ENCODE measurements around the gene HVCN1.
A peak's percentile ranks its signal among the peaks of the same experiment; 100 is the strongest.
"Not testable (repeated sequence)": the region's sequence is repeated elsewhere in the genome, so short reads cannot be mapped to it uniquely, and the experiment has no call there.

Gene HVCN1

GRCh38 chr12:110666892-110667291, 22.0 kb downstream of the HVCN1 start:
- H3K27me3 Mint-ChIP-seq = no peaks in the 10 kb centered on the region
- no peak overlapping the region for H3K4me3 Mint-ChIP-seq
- peaks cover 17% of the 10 kb centered on the region for H3K36me3 Mint-ChIP-seq
- peaks cover 4% of the 10 kb centered on the region for H3K9me3 Mint-ChIP-seq (ENCODE audit: low read depth)
- H3K4me1 Mint-ChIP-seq (ENCODE audit: low read depth) = peaks cover 37% of the 10 kb centered on the region
- H3K27ac Mint-ChIP-seq = no peak overlapping the region

- Mint-ChIP-seq H3K27ac (peak overlapping the region; percentile 97), H3K27me3 (no peaks in the 10 kb centered on the region), H3K36me3 (peaks cover 17% of the 10 kb centered on the region), H3K4me3 (peak overlapping the region; percentile 89), H3K9me3 (ENCODE audit: low read depth) (no peaks in the 10 kb centered on the region), H3K4me1 (ENCODE audit: low read depth) (peaks cover 25% of the 10 kb centered on the region)
These were observed 27.5 kb downstream of the HVCN1 start for GRCh38 chr12:110661337-110661972.

GRCh38 chr12:110658878-110659277, 30.0 kb downstream of the HVCN1 start:
- H3K27me3 Mint-ChIP-seq = no peaks in the 10 kb centered on the region
- no peaks in the 10 kb centered on the region for H3K9me3 Mint-ChIP-seq (ENCODE audit: low read depth)
- no peak overlapping the region for H3K27ac Mint-ChIP-seq
- H3K4me1 Mint-ChIP-seq (ENCODE audit: low read depth) = peaks cover 25% of the 10 kb centered on the region
- H3K36me3 Mint-ChIP-seq = peaks cover 17% of the 10 kb centered on the region
- H3K4me3 Mint-ChIP-seq = no peak overlapping the region

- Mint-ChIP-seq H3K27ac (no peak overlapping the region), H3K9me3 (ENCODE audit: low read depth) (no peaks in the 10 kb centered on the region), H3K36me3 (peaks cover 20% of the 10 kb centered on the region), H3K27me3 (no peaks in the 10 kb centered on the region), H3K4me1 (ENCODE audit: low read depth) (peaks cover 25% of the 10 kb centered on the region), H3K4me3 (no peak overlapping the region)
These were observed 30.7 kb downstream of the HVCN1 start for GRCh38 chr12:110658242-110658641.

GRCh38 chr12:110657747-110658146, 31.2 kb downstream of the HVCN1 start:
- peaks cover 18% of the 10 kb centered on the region for H3K36me3 Mint-ChIP-seq
- H3K27me3 Mint-ChIP-seq = no peaks in the 10 kb centered on the region
- H3K27ac Mint-ChIP-seq = no peak overlapping the region
- no peak overlapping the region for H3K4me3 Mint-ChIP-seq
- H3K9me3 Mint-ChIP-seq (ENCODE audit: low read depth) = no peaks in the 10 kb centered on the region
- peaks cover 22% of the 10 kb centered on the region for H3K4me1 Mint-ChIP-seq (ENCODE audit: low read depth)

GRCh38 chr12:110656071-110656655, 32.8 kb downstream of the HVCN1 start:
- Mint-ChIP-seq H3K36me3 (peaks cover 18% of the 10 kb centered on the region), H3K27me3 (no peaks in the 10 kb centered on the region), H3K4me1 (ENCODE audit: low read depth) (peaks cover 8% of the 10 kb centered on the region), H3K27ac (no peak overlapping the region), H3K4me3 (no peak overlapping the region), H3K9me3 (ENCODE audit: low read depth) (no peaks in the 10 kb centered on the region)

GRCh38 chr12:110654238-110654637, 34.7 kb downstream of the HVCN1 start:
- H3K36me3 Mint-ChIP-seq = peaks cover 18% of the 10 kb centered on the region
- not testable (repeated sequence) for H3K27me3 Mint-ChIP-seq; H3K9me3 Mint-ChIP-seq (ENCODE audit: low read depth); H3K4me1 Mint-ChIP-seq (ENCODE audit: low read depth); H3K27ac Mint-ChIP-seq; H3K4me3 Mint-ChIP-seq

- Mint-ChIP-seq H3K9me3 (ENCODE audit: low read depth) (no peaks in the 10 kb centered on the region), H3K36me3 (peaks cover 14% of the 10 kb centered on the region), H3K4me3 (no peak overlapping the region), H3K4me1 (ENCODE audit: low read depth) (peaks cover 25% of the 10 kb centered on the region), H3K27ac (no peak overlapping the region), H3K27me3 (no peaks in the 10 kb centered on the region)
These were observed 39.5 kb downstream of the HVCN1 start for GRCh38 chr12:110649341-110649847.

- H3K4me3 Mint-ChIP-seq = peak overlapping the region; percentile 15
- H3K36me3 Mint-ChIP-seq = peaks cover 9% of the 10 kb centered on the region
- H3K4me1 Mint-ChIP-seq (ENCODE audit: low read depth) = peaks cover 38% of the 10 kb centered on the region
- no peaks in the 10 kb centered on the region for H3K9me3 Mint-ChIP-seq (ENCODE audit: low read depth)
- H3K27ac Mint-ChIP-seq = peak overlapping the region; percentile 87
- no peaks in the 10 kb centered on the region for H3K27me3 Mint-ChIP-seq
These were observed 41.3 kb downstream of the HVCN1 start for GRCh38 chr12:110647631-110648040.

- Mint-ChIP-seq H3K4me1 (ENCODE audit: low read depth) (peaks cover 35% of the 10 kb centered on the region), H3K27ac (no peak overlapping the region), H3K4me3 (no peak overlapping the region)
These were observed 47.4 kb downstream of the HVCN1 start for GRCh38 chr12:110641521-110641920.

GRCh38 chr12:110640275-110641025, 48.5 kb downstream of the HVCN1 start:
- H3K27ac Mint-ChIP-seq = no peak overlapping the region
- no peaks in the 10 kb centered on the region for H3K27me3 Mint-ChIP-seq
- no peak overlapping the region for H3K4me3 Mint-ChIP-seq
- peaks cover 42% of the 10 kb centered on the region for H3K4me1 Mint-ChIP-seq (ENCODE audit: low read depth)
- peaks cover 8% of the 10 kb centered on the region for H3K36me3 Mint-ChIP-seq
- no peaks in the 10 kb centered on the region for H3K9me3 Mint-ChIP-seq (ENCODE audit: low read depth)

More at GRCh38 chr12:110641521-110641920, 47.4 kb downstream of the HVCN1 start:
- Mint-ChIP-seq H3K27me3 (no peaks in the 10 kb centered on the region), H3K36me3 (peaks cover 10% of the 10 kb centered on the region), H3K9me3 (ENCODE audit: low read depth) (no peaks in the 10 kb centered on the region)

GRCh38 chr12:110639336-110640141, 49.4 kb downstream of the HVCN1 start:
- Mint-ChIP-seq H3K36me3 (peaks cover 8% of the 10 kb centered on the region), H3K27ac (no peak overlapping the region), H3K9me3 (ENCODE audit: low read depth) (no peaks in the 10 kb centered on the region), H3K4me3 (no peak overlapping the region), H3K4me1 (ENCODE audit: low read depth) (peaks cover 43% of the 10 kb centered on the region), H3K27me3 (no peaks in the 10 kb centered on the region)

- H3K27ac Mint-ChIP-seq = no peak overlapping the region
- H3K27me3 Mint-ChIP-seq = no peaks in the 10 kb centered on the region
- peaks cover 8% of the 10 kb centered on the region for H3K36me3 Mint-ChIP-seq
- no peak overlapping the region for H3K4me3 Mint-ChIP-seq
- H3K4me1 Mint-ChIP-seq (ENCODE audit: low read depth) = peaks cover 39% of the 10 kb centered on the region
- H3K9me3 Mint-ChIP-seq (ENCODE audit: low read depth) = no peaks in the 10 kb centered on the region
These were observed 50.1 kb downstream of the HVCN1 start for GRCh38 chr12:110638796-110639195.

- Mint-ChIP-seq H3K27ac (no peak overlapping the region), H3K4me1 (ENCODE audit: low read depth) (peaks cover 31% of the 10 kb centered on the region), H3K9me3 (ENCODE audit: low read depth) (no peaks in the 10 kb centered on the region), H3K36me3 (peaks cover 8% of the 10 kb centered on the region), H3K4me3 (no peak overlapping the region), H3K27me3 (no peaks in the 10 kb centered on the region)
These were observed 51.0 kb downstream of the HVCN1 start for GRCh38 chr12:110637869-110638441.
